Activated CD8-positive, alpha-beta memory T cell treated with anti-CD3 and anti-CD28 coated beads for 1 hour (primary cell): Measurements from ENCODE around the gene HSD17B11.
"Not testable (repeated sequence)": the region's sequence is repeated elsewhere in the genome, so short reads cannot be mapped to it uniquely, and the experiment has no call there.

Source experiments
- DNase-seq, 2 donors: peaks; one replicate each; pipeline ENCODE4 v3.0.0-alpha.2; 2020; ENCODE audit warnings: low read depth in 1 of 2; ENCODE audit errors: extremely low read depth in 1 of 2

HSD17B11 gene

GRCh38 chr4:87360338-87360935, 30.6 kb downstream of the HSD17B11 start:
- no peak for DNase-seq

GRCh38 chr4:87359258-87359657, 31.7 kb downstream of the HSD17B11 start:
- no peak for DNase-seq

- no peak for DNase-seq
Measured at GRCh38 chr4:87356832-87357526, 34.0 kb downstream of the HSD17B11 start.

DNA sequence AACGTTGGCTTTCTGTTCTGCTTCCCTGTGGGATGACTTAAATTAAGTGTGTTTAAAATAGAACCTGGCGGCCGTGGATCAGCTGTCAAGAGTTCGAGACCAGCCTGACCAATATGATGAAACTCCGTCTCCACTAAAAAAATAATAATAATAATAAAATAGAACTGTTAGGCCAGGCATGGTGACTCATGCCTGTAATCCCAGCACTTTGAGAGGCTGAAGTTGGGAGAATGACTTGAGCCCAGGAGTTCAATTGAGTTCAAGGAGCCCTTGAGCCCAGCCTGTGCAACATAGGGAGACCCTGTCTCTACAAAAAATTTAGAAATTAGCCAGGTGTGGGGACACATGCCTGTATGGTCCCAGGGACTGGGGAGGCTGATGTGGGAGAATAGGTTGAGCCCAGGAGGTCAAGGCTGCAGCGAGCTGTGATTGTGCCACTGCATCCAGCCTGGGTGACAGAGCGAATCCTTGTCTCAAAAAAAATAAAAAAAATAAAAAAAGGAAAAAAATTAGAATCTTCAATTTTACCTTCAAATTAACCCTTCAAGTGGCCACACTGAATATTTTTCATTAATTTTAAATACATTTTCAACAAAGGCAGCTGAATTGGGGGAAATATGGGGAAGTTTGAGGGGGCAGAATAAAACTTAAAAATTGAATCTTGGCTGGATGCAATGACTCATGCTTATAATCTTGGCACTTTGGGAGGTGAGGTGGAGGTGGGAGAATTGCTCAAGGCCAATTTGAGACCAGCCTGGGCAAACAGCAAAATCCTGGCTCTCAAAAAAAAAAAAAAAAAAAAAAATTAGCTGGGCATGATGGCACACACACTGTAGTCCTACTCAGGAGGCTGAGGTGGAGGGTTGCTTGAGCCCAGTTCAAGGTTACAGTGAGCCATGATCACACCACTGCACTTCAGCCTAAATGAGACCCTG, 36.6 kb downstream of the HSD17B11 start:
- no peak for DNase-seq

- peak in 1 of 2 donors; percentile 21 for DNase-seq
Measured at GRCh38 chr4:87353592-87353991, 37.4 kb downstream of the HSD17B11 start.

DNA sequence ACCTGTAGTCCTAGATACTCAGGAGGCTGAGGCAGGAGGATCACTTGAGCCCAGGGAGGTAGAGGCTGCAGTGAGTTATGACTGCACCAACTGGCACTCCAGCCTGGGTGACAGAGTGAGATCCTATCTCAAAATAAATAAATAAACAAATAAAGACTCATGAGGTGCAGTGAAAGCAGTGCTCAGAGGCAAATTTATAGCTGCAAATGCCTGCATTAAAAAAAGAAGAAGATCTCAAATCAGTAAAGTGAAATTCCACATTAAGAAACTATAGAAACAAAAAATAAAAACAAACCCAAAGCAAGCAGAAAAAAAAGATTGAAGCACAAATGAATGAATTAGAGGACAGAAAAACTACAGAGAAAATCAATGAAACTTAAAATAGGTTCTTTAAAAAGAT, 45.8 kb downstream of the HSD17B11 start:
- no peak for DNase-seq

DNA sequence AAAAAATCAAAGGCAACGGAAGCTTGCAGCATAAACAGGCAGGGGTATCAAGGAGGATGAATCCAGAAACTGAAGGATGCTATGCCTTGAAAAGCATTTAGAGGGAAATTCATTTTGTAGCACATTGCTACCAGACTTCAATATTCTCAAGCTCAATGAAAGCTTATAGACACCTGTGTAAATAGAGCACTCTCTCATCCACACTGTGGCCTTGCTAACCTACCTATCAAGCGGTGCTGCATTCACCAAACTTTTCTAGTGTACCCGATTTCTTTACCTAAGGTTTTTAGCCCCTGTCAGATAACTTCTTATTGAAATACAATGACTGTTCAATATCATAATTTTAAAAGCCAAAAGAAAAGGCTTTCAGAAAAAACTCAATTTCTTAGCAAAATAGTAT, 48.1 kb downstream of the HSD17B11 start:
- DNase-seq, result no peak

GRCh38 chr4:87341954-87342635, 48.9 kb downstream of the HSD17B11 start:
- DNase-seq, result not testable (repeated sequence)

DNA sequence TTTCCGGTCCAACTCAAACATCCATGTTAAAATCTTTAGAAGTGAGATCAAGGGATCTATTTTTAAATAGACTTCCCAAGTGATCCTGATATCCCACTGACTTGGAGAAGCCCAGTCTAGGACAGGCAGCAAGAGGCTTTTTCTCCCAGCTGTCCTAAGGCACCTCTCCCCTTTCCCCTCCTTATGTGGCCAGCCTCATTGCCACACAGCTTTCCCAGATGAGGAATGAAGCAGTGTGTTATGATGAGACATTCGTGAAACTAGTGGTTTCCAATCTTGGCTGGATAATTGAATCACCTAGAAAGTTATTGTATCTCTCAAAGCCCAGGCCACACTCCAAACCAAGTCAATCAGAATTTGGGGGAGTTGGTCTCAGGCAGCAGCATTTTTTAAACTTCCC, 51.5 kb downstream of the HSD17B11 start:
- DNase-seq, result no peak

DNA sequence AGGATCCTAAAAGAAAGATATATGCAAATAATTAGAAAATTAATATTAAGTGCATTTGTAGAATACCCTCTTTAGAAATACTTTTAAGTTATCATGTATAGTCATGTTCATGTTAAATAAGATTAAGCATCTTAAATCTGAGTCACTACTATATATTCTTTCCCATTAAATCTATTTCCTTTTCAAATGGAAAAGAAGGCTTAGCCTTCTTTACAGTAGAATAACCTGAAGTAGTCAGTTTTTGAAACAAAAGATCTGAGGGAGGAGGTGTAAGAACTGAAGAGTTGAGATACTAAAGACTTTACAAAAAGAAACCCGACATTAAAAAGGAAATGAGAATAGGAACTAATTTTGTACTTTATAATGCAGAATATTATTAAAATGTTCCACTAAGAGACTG, 53.6 kb downstream of the HSD17B11 start:
- DNase-seq, result no peak

DNA sequence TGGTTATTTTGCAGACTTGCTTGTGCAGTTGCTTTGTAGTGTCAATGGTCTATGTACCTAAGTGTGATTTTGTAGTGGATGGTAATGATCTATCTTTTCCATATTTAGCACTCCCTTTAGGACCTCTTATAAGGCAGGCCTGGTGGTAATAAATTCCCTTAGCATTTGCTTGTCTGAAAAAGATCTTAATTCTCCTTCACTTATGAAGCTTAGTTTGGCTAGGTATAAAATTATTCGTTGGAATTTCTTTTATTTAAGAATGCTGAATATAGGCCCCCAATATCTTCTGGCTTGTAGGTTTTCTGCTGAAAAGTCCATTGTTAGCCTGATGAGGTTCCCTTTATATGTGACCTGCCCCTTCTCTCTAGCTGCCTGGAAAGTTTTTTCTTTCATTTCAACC, 57.7 kb downstream of the HSD17B11 start:
- no peak for DNase-seq

- no peak for DNase-seq
Measured at GRCh38 chr4:87330761-87331160, 60.2 kb downstream of the HSD17B11 start.

DNA sequence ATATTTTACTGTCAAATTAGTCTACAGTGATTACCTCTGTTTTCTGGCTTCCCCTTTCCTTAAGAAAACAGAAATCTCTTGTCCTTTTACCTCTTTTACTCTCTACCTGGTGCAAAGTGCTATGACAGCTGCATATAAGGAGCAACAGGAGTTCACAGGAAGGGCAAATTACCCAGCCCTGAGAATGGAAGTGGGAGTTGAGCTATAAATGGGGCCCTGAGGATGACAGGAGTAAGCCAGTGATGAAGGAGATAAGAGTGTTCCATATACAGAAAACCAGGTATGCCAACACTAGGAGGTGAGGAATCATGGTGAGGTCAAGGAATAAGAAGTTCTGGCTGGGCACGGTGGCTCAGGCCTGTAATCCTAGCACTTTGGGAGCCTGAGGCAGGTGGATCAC, 63.9 kb downstream of the HSD17B11 start:
- DNase-seq, result no peak

- DNase-seq, result no peak
Measured at GRCh38 chr4:87326460-87326859, 64.5 kb downstream of the HSD17B11 start.

- no peak for DNase-seq
Measured at GRCh38 chr4:87322754-87323153, 68.2 kb downstream of the HSD17B11 start, which contains the start of gene HSD17B13. HSD17B13 (minus strand) TSS chr4:87322882; CDS start chr4:87322841, 41 bp downstream.

DNA sequence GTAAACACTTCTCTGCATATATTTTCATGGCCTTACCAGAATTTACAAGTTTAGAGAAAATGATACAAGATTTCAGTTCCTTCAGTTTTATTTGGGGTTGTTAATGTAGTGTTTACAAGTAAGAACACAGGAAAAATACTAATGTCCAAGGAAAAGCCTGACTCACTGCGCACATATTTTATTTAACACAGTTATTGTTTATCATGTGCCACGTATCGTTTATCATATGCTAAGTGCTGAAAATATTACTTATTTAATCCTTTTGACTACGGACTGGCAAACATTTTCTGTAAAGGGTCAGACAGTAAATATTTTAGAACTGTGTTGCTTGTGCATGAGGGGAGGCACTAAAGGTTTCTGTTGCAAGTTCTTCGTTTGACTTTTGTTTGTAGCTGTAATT, 69.1 kb downstream of the HSD17B11 start:
- no peak for DNase-seq

DNA sequence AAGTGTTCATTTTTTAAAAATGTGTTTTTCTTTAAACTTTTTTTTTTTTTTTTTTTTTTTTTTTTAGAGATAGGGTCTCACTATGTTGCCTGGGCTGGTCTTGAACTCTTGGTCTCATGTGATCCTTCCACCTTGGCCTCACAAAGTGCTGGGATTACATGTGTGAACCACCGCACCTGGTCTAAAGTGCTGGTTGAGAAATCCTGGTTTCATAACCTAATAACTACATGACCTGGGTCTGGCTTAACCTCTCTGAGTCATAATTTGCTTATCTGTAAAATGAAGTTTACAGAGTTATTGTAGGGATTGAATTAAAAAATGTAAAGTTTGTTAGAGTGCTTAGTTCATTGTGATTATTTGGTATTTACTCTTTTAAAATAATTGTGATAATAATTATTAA, 73.5 kb downstream of the HSD17B11 start:
- DNase-seq, result no peak

GRCh38 chr4:87316961-87317360, 74.0 kb downstream of the HSD17B11 start:
- DNase-seq, result no peak

DNA sequence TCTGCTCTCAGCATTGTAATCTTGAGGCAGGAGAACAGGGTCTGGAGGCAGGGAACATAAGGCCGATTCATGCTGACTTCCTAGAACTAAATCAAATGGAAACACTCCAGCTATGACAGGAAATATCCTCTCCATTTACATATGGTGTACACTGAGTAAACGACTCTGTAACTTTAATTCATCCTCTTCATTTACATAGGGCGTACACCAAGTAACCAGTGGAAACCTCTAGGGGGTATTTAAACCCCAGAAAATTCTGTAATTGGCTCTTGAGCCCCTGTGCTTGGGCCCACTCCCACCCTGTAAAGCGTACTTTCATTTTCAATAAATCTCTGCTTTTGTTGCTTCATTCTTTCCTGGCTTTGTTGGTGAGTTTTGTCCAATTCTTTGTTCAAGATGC, 76.0 kb downstream of the HSD17B11 start:
- DNase-seq, result not testable (repeated sequence)

DNA sequence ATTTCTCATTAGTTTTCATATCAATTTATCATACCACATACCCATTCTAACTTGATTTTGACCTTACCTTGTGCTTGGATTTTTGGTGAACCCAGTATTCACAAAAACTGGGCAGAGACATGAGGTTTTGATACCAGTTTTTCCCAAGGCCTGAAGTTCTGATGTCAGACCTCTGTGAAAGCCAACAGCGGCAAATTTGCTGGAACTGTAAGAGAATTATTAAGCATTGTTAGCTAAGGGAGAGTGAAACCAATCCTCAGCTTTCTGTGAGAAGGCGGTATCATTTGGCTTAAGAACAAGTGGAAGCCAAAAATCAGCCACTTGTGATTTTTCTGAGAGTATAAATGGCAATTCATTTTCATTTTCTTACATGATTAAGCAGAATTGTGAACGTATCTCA, 77.2 kb downstream of the HSD17B11 start:
- DNase-seq, result no peak

GRCh38 chr4:87311684-87312083, 79.3 kb downstream of the HSD17B11 start:
- DNase-seq, result no peak
